GM18499 (cell line): Measurements from ENCODE around the gene EVX2.

ENCODE experiments used
- ATAC-seq: cut with Tn5 transposase; IDR thresholded peaks from one replicate; pipeline ENCODE4 v1.9.1; 2021; ENCODE audit warnings: moderate number of reproducible peaks; ENCODE audit not compliant: insufficient read depth, unreplicated experiment

EVX2 gene

DNA sequence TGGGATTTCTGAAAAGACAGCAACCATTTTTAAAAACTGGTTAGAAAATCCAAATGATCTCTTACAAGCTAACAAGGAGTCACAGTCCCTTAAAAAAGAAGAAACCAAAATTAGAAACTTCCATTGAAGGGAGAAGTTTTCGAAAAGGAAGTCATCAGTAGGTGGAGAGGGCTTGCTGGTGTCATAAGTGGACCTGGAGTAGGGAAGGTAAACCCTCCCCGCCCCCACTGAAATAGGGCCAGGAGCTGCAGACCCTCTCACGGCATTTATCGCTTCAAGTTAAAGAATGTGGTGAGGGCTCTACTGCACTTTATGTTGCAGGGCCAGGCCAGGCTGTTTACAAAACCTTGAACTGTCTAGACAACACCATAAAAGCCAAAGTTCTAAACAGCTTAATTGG is 26.2 kb upstream of the EVX2 start:
- ATAC-seq, result no peak

DNA sequence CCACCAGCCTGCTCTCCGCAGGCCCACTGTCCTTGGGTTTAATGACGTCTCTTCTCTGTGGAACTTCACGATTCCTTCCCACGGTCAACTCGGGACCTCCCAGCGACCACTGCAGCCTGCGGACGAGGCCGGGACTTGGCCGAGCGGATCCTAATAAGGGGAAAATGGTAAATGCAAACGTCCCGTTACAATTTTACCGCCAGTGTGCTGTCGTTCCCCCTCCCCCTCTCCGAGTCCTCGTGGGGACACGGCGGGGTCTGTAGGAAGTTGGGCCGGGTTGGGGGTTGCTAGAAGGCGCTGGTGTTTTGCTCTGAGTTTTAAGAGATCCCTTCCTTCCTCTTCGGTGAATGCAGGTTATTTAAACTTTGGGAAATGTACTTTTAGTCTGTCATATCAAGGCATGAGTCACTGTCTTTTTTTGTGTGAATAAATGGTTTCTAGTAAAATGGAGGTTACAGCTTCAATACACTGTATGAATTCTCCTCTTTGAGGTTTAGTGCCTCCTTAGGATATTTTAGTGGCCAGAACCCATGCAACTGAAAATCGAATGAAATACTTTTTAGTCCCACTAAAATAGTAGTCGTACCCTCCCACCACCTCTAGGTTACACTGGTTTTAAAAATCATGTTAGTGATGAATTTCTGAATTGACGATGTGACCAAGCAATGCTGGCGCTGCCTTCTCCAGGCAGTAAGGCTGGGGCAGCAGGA is 25.6 kb upstream of the EVX2 start:
- no peak for ATAC-seq

DNA sequence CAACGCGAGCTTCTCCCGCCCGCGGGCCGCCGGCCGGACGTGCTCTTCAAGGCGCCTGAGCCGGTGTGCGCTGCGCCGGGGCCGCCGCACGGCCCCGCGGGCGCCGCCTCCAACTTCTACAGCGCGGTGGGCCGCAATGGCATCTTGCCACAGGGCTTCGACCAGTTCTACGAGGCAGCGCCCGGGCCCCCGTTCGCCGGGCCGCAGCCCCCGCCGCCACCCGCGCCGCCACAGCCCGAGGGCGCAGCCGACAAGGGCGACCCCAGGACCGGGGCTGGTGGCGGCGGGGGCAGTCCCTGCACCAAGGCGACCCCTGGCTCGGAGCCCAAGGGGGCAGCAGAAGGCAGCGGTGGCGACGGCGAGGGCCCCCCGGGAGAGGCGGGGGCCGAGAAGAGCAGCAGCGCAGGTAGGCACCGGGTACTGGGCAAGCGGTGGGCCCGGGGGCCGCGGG is 24.0 kb upstream of the EVX2 start:
- ATAC-seq, result no peak

DNA sequence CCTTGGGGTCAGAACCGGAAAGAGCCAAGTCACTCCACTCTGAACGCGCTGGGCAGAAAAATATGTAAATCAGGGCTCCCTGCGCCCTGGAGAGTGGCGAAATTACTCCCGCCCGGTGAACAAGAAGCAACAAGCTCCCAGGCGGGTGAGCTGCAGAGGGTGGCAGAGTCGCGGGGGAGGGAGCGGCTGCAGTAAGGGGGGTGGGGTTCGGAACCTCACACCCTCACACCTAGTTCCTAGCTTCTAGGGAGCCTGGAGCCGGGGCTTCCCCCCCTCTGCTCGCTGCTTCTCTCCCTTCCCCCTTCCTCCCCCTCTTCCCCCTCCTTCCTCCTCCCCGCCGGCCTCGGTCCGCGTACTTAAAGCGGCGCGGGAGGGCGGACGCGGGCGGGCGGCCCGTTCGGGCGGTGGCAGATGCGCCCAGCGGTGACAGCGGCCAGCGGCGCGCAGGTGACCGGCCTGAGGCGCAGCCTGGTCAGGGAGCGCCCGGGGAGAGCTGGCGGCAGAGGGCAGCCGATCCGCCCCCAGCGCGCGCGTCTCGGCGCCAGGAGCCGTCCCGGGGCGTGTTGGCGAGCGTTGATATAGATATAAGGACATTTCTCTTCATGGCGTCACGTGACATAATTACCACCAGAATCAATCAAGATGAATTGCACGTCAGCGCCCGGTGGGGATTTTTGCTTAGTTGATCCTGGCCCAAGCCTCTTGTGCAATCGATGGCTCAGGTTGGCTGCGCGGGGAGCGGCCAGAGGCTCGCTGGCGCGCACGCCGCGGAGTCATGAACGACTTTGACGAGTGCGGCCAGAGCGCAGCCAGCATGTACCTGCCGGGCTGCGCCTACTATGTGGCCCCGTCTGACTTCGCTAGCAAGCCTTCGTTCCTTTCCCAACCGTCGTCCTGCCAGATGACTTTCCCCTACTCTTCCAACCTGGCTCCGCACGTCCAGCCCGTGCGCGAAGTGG is 23.1 kb upstream of the EVX2 start, which contains the start of gene HOXD11:
Gene HOXD11 (plus strand): TSS at position 700 of the 959 bp plus-strand sequence. CDS start 76 bp downstream, at position 776.
- ATAC-seq, result no peak

- no peak for ATAC-seq
Observed at GRCh38 chr2:176105730-176106580, 22.2 kb upstream of the EVX2 start.

GRCh38 chr2:176105078-176105729 is 21.4 kb upstream of the EVX2 start:
- no peak for ATAC-seq

GRCh38 chr2:176104316-176105077 is 20.7 kb upstream of the EVX2 start:
- ATAC-seq, result no peak

- no peak for ATAC-seq
Observed at GRCh38 chr2:176103742-176104315, 20.1 kb upstream of the EVX2 start.

GRCh38 chr2:176103194-176103593 is 19.4 kb upstream of the EVX2 start:
- no peak for ATAC-seq

- ATAC-seq, result no peak
Observed at GRCh38 chr2:176102309-176102866, 18.6 kb upstream of the EVX2 start.

DNA sequence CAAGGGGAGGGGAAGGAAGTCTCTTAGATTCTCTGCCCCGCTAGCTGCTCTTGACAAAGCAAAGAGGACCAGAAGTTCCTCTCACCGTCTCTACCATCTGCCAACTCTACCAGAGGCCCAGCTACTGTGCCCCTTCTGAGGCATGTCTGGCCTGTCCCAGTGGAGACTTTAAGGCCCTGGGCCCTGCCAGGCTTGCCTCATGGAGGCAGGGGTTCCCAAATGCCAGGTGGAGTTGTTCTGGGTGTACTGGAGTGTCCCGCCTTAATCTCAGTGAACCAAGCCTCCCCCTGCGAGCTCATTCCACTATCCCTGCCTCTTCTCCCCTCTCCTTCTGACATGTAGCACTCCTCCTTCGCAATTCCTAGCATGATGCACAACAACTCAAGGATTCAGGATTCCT is 18.1 kb upstream of the EVX2 start:
- no peak for ATAC-seq

DNA sequence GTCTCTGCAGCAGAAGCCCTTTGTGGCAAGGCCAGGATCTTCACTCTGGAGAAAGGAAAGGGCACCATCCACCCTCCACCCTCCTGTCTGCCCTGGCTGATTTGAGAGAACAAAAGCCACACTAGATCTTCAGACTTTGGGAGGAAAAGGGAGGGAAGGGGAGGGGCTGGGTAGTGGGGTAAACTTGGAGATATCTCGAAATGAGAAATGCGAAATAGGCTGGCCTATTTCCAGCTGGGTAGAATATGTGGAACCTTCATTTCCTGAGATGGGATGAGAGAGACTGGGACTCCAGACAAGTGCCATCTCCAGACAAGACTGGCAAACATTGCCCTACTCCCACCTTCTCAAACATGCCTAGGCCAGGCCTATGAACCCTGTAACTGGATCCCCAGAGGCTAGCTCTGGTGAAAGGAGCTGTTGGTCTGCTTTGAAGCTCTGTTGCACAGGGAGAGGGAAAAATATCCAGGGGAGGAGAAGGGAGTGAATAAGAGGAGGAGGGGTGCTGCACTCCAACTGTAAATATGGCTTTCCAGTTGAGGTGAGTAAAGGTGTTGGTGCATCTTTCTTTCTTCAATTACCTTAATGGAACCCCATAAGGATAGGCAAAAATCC is 17.6 kb upstream of the EVX2 start:
- no peak for ATAC-seq

DNA sequence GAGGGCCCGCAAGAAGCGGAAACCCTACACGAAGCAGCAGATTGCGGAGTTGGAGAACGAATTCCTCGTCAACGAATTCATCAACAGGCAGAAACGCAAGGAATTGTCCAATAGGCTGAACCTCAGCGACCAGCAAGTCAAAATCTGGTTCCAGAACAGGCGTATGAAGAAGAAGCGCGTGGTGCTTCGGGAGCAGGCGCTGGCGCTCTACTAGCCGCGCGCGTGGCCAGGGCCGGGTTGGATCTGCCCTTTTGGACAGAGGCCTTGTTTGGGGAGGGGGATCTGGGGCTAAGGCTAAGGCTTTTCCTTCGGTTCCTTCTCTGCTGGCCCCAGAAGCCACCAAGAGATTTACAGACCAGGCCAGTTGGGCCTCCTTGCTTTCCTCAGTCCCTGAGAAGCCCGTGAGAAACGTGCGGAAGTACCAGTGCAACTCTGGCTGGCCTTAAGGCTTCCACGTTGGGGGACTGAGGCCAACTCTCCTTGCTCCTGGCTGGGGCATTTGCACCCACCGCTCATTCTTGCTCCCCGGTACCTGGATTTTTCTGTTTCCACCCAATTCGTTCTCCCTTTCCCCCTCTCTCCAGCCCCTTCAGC is 16.9 kb upstream of the EVX2 start:
- ATAC-seq, result no peak

- no peak for ATAC-seq
Observed at GRCh38 chr2:176099728-176100546, 16.2 kb upstream of the EVX2 start, which contains the start of gene HOXD12. TSS of gene HOXD12 (plus strand) at chr2:176099795. CDS start at chr2:176099802, 7 bp downstream.

- no peak for ATAC-seq
Observed at GRCh38 chr2:176099159-176099727, 15.5 kb upstream of the EVX2 start.

DNA sequence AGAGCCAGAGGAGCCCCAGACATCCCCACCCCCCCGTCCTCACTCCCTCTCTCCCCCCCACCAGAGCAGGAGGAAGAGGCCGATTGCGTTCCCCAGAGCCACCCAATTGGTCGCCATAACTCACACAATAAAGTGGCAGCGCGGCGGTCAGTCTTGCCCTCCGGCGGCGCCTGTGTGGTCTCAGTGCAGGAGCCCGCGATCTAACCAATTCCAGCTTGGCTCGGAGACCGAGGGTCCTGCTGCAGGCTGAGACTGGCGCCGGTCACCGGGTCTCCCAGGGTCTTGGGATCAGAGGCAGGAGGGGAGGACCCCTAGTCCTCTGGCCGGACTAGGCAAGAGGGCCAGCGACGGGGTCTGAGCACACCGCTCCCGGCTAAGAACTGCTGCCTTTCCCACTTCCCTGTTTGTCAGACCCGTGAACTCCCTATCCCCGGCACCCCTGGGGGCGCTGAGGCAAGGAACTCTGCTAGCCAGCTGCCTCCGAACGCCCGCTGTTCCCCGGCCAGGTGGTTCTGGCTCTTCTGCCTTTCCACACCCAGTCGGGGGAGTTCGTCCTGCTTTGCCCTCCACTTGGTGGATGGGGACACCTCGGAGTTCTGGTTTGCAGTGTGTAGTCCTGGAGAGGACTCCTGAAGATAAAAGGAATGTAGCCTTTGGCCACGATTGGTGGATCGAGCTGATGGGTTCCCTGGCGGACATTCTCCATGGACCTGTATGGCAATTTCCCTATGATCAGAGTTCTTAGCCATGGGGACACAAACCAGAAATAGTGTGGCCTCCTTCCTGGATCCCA is 14.8 kb upstream of the EVX2 start:
- ATAC-seq, result no peak
